ENCODE measurements around the gene CEBPG. TPM values are rescaled to one million over a fixed set of nuclear protein-coding genes. Genes with fewer than 3 reads are reported as not detected.
A peak's percentile ranks its signal among the peaks of the same experiment; 100 is the strongest.

Gene CEBPG
- total RNA-seq, 1 donor from 2014 or later, result 20.7 TPM

DNA sequence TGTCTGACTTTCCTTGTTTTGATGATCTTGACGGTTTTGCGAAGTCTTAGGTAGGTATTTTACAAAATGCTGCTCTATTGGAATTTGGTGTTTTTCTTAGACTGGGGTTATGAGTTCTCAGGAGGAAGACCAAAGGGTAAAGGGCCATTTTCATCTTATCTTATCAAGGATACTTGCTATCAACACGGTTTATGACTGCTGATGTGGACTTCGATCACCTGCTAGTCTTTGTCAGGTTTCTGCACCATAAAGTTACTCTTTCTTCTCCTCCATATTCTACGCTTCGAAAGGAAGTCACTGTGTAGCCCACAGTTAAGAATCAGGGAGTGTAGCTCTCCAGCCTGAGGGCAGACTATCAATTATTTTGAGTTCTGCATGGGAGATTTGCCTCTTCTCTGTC lies 7.4 kb upstream of the CEBPG start:
- DNase-seq (ENCODE audit: low spot score), result no peak
- H3K36me3 Mint-ChIP-seq (ENCODE audit: low read depth, unreplicated experiment), result no peaks in the 10 kb centered on the region
- H3K27me3 Mint-ChIP-seq (ENCODE audit: unreplicated experiment), result peaks cover 4% of the 10 kb centered on the region
- no peak overlapping the region for H3K4me3 Mint-ChIP-seq (ENCODE audit: unreplicated experiment)
- TF ChIP-seq CTCF (IDR thresholded peaks at IDR 0.05; ENCODE audit: unreplicated experiment), result no peak
- H3K9me3 Mint-ChIP-seq (ENCODE audit: unreplicated experiment), result no peaks in the 10 kb centered on the region
- no peak overlapping the region for H3K27ac Mint-ChIP-seq (ENCODE audit: unreplicated experiment)
- peaks cover 13% of the 10 kb centered on the region for H3K4me1 Mint-ChIP-seq (ENCODE audit: unreplicated experiment)

DNA sequence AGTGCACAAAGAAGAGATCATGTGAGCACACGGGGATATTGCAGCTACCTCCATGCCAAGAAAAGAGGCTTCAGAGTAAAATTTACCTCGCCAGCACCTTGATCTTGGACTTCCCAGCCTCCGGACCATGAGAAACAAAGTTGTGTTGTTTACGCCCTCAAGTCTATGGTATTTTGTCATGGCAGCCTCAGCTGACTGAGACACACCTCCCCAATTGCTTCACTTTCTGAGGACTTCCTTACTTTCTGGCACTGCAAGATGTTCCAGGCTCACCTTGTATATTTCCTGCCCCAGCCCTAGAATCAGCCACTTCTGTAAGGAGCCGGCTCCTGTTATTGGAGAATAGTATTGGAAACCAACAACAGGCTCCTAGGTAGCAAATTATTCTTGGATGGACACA lies 6.6 kb upstream of the CEBPG start:
- H3K27ac Mint-ChIP-seq (ENCODE audit: unreplicated experiment), result no peak overlapping the region
- DNase-seq (ENCODE audit: low spot score), result no peak
- peaks cover 3% of the 10 kb centered on the region for H3K27me3 Mint-ChIP-seq (ENCODE audit: unreplicated experiment)
- H3K9me3 Mint-ChIP-seq (ENCODE audit: unreplicated experiment), result no peaks in the 10 kb centered on the region
- H3K4me1 Mint-ChIP-seq (ENCODE audit: unreplicated experiment), result peaks cover 13% of the 10 kb centered on the region
- no peak for TF ChIP-seq CTCF (IDR thresholded peaks at IDR 0.05; ENCODE audit: unreplicated experiment)
- H3K4me3 Mint-ChIP-seq (ENCODE audit: unreplicated experiment), result no peak overlapping the region
- H3K36me3 Mint-ChIP-seq (ENCODE audit: low read depth, unreplicated experiment), result no peaks in the 10 kb centered on the region

- Mint-ChIP-seq H3K4me3 (ENCODE audit: unreplicated experiment) (no peak overlapping the region), H3K4me1 (ENCODE audit: unreplicated experiment) (peaks cover 11% of the 10 kb centered on the region), H3K36me3 (ENCODE audit: low read depth, unreplicated experiment) (no peaks in the 10 kb centered on the region), H3K27me3 (ENCODE audit: unreplicated experiment) (peaks cover 3% of the 10 kb centered on the region), H3K27ac (ENCODE audit: unreplicated experiment) (no peak overlapping the region), H3K9me3 (ENCODE audit: unreplicated experiment) (no peaks in the 10 kb centered on the region)
- DNase-seq (ENCODE audit: low spot score), result no peak
- no peak for TF ChIP-seq CTCF (IDR thresholded peaks at IDR 0.05; ENCODE audit: unreplicated experiment)
These were observed 5.2 kb upstream of the CEBPG start for GRCh38 chr19:33368074-33368864.

DNA sequence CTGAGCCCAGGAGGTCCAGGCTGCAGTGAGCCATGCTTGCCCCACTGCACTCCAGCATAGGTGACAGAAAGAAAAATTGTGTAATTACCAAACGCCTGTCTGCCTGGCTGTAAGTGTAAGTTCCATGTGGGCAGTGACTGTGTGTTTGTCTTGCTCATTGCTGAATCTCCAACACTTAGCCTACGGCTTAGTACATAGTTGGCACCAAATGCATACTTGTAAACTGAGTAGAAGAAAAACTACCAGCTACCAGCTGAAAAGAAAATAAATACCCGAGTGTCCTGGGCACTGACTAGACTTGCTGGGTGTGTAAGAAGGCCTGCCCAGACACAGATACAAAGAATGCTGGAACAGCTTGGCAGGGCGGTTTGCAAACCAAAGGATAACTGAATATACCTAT lies 2.7 kb upstream of the CEBPG start:
- H3K36me3 Mint-ChIP-seq (ENCODE audit: low read depth, unreplicated experiment), result no peaks in the 10 kb centered on the region
- no peak for DNase-seq (ENCODE audit: low spot score)
- H3K4me1 Mint-ChIP-seq (ENCODE audit: unreplicated experiment), result peaks cover 14% of the 10 kb centered on the region
- peaks cover 4% of the 10 kb centered on the region for H3K27me3 Mint-ChIP-seq (ENCODE audit: unreplicated experiment)
- no peak for TF ChIP-seq CTCF (IDR thresholded peaks at IDR 0.05; ENCODE audit: unreplicated experiment)
- no peak overlapping the region for H3K4me3 Mint-ChIP-seq (ENCODE audit: unreplicated experiment)
- H3K9me3 Mint-ChIP-seq (ENCODE audit: unreplicated experiment), result no peaks in the 10 kb centered on the region
- no peak overlapping the region for H3K27ac Mint-ChIP-seq (ENCODE audit: unreplicated experiment)

DNA sequence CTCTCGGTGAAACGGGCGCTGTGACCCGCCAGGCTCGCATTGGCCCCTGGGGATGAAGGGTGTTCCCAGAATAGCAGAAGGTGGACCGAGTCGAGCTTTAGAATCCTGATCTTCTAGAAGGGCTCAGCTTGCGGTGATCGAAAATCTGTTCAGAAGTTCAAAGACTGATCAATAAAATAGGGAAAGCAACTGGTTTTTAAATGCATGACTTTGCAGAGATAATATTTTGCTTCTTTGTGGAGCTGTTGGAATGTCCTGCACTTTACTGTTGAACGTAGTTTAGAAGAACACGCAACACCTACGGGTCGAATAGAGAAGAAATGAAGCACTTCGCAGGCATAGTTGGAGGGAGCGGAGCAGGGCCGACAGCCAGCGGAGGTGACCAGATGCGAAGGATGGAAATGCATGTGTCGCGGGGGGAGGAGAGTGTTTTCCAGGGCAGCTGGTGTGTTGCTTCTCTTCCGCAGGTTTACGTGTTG lies 766 bp downstream of the CEBPG start:
- peak; percentile 7 for TF ChIP-seq CTCF (IDR thresholded peaks at IDR 0.05; ENCODE audit: unreplicated experiment)
- Mint-ChIP-seq H3K9me3 (ENCODE audit: unreplicated experiment) (no peaks in the 10 kb centered on the region), H3K27me3 (ENCODE audit: unreplicated experiment) (peaks cover 5% of the 10 kb centered on the region), H3K4me3 (ENCODE audit: unreplicated experiment) (peak overlapping the region; percentile 93), H3K36me3 (ENCODE audit: low read depth, unreplicated experiment) (peaks cover 3% of the 10 kb centered on the region), H3K27ac (ENCODE audit: unreplicated experiment) (peak overlapping the region; percentile 14), H3K4me1 (ENCODE audit: unreplicated experiment) (peaks cover 26% of the 10 kb centered on the region)
- no peak for DNase-seq (ENCODE audit: low spot score)

Measured in endothelial cell (in vitro differentiated cells).